ENCODE data around the gene OVCA2. TPM values are rescaled to one million over a fixed set of nuclear protein-coding genes. Genes with fewer than 3 reads are reported as not detected.

Gene OVCA2
- total RNA-seq, 3 donors from 2014 or later = 25.3 to 35.5 (median 33.0) TPM

GRCh38 chr17:2084036-2084765 lies 42.4 kb downstream of the OVCA2 start:
- Histone ChIP-seq H3K4me1 (ENCODE audit: low read depth) (peaks cover 55% of the 10 kb centered on the region), H3K9me3 (no peaks in the 10 kb centered on the region), H3K36me3 (ENCODE audit: low read depth) (no peaks in the 10 kb centered on the region), H3K4me3 (no peak overlapping the region)
- DNase-seq (peak; percentile 68 to 82 (median 81)), ATAC-seq (peak; percentile 74)
- intact Hi-C loops (cut with DNase I, micrococcal nuclease) = no loop called here
- TF ChIP-seq, protein P1, sequence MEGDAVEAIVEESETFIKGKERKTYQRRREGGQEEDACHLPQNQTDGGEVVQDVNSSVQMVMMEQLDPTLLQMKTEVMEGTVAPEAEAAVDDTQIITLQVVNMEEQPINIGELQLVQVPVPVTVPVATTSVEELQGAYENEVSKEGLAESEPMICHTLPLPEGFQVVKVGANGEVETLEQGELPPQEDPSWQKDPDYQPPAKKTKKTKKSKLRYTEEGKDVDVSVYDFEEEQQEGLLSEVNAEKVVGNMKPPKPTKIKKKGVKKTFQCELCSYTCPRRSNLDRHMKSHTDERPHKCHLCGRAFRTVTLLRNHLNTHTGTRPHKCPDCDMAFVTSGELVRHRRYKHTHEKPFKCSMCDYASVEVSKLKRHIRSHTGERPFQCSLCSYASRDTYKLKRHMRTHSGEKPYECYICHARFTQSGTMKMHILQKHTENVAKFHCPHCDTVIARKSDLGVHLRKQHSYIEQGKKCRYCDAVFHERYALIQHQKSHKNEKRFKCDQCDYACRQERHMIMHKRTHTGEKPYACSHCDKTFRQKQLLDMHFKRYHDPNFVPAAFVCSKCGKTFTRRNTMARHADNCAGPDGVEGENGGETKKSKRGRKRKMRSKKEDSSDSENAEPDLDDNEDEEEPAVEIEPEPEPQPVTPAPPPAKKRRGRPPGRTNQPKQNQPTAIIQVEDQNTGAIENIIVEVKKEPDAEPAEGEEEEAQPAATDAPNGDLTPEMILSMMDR (IDR thresholded peaks at IDR 0.05) = no peak

DNA sequence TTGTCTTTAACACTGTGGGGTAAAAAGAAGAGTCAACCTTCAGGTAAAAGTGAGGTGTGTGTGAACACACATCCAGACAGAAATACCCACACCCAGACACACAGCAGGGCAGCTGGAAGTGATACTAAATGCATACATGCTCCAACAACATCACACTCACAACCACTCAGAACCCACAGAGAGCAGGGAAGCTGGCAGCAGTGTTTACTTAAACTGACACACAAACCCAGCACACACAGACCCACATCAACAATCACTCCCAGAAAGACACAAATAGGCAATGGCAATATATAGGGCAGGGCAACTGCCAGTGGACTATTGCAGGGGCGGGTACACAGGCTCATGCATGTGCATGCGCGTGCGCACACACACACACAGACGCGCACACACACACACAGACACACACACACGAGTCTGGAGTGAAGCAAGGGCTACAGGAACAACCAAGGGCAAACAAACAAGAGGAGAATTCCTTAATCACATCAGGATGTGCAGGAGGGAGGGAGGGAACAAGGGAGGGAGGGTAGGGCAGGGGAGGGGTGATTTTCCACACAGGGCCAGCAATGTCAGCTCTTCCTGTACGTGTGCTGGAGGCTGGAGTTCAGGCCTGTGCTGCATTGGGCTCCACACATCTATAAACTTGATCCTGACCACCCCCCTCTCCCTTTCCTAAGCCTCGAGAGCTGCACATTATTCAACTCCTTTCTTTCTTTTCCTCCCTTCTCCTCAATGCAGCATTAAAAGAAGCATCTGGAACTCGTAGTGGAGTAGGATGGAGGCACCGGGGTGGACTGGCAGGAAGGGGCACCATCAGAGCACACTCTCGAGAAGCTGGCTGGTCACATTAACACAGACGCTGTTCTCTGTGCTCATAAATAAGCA lies 43.2 kb downstream of the OVCA2 start:
- Histone ChIP-seq H3K36me3 (ENCODE audit: low read depth) (no peaks in the 10 kb centered on the region), H3K9me3 (no peaks in the 10 kb centered on the region), H3K4me3 (no peak overlapping the region), H3K4me1 (ENCODE audit: low read depth) (peaks cover 55% of the 10 kb centered on the region)
- ATAC-seq = peak; percentile 78
- intact Hi-C loops (cut with DNase I, micrococcal nuclease) = no loop called here
- peak; percentile 86 to 90 (median 87) for DNase-seq
- TF ChIP-seq, protein P1 (IDR thresholded peaks at IDR 0.05) = no peak

DNA sequence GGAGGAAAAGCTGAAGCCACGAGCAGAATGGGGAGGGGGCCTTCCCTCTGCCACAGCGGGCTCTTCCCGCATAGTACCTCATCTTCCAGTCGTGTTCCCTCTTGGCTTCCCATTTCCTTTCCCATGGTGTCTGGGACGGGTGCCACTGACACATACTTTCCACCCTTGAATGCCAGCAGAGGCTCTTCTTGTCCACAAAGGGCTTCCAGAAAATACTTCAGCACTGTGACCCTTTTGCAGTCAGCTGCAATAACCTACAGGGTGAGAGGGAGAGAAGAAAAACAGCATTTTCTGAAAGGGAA lies 43.8 kb downstream of the OVCA2 start:
- no peaks in the 10 kb centered on the region for H3K9me3 ChIP-seq
- DNase-seq (peak in 2 of 3 donors; percentile 44 to 53), ATAC-seq (no peak)
- TF ChIP-seq, protein P1 (IDR thresholded peaks at IDR 0.05) = no peak
- intact Hi-C loops (cut with DNase I, micrococcal nuclease) = no loop called here
- no peak overlapping the region for H3K4me3 ChIP-seq
- H3K4me1 ChIP-seq (ENCODE audit: low read depth) = peaks cover 55% of the 10 kb centered on the region
- H3K36me3 ChIP-seq (ENCODE audit: low read depth) = no peaks in the 10 kb centered on the region

DNA sequence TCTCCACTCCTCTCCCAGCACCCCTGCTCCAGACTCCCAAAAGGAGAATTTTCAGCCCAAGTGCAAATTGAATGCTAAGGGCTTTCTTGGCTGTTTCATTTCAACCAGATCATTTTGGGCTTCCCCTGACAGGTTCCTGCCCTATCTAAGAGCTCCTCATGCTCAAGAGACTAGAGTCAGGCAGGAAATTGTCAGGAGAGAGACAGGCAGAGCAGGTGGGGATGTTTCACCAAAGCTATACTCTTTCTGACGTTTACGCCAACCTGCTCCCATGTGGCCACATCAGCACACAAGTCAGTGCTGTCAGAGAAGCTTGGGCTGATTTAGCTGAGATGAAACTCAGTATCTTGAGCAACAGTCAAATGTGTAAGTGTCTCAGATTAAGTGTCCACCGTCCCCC lies 44.5 kb downstream of the OVCA2 start:
- ATAC-seq (no peak), DNase-seq (no peak)
- no peak overlapping the region for H3K4me3 ChIP-seq
- no peaks in the 10 kb centered on the region for H3K36me3 ChIP-seq (ENCODE audit: low read depth)
- H3K9me3 ChIP-seq = no peaks in the 10 kb centered on the region
- H3K4me1 ChIP-seq (ENCODE audit: low read depth) = peaks cover 61% of the 10 kb centered on the region
- TF ChIP-seq, protein P1 (IDR thresholded peaks at IDR 0.05) = no peak
- intact Hi-C loops (cut with DNase I, micrococcal nuclease) = no loop called here

- no peak for ATAC-seq
- intact Hi-C loops (cut with DNase I, micrococcal nuclease) = no loop called here
- DNase-seq = peak in 1 of 3 donors; percentile 62
- Histone ChIP-seq H3K4me1 (ENCODE audit: low read depth) (peaks cover 54% of the 10 kb centered on the region), H3K9me3 (no peaks in the 10 kb centered on the region), H3K4me3 (no peak overlapping the region), H3K36me3 (ENCODE audit: low read depth) (no peaks in the 10 kb centered on the region)
- TF ChIP-seq, protein P1 (IDR thresholded peaks at IDR 0.05) = no peak
Observed at GRCh38 chr17:2087597-2088211, 45.9 kb downstream of the OVCA2 start.

All from mucosa of descending colon (tissue), 3 donors.